Measurements from ENCODE around the gene SPAST. TPM values are rescaled to one million over a fixed set of nuclear protein-coding genes. Genes with fewer than 3 reads are reported as not detected.
A peak's percentile ranks its signal among the peaks of the same experiment; 100 is the strongest.
"Not testable (repeated sequence)": the region's sequence is repeated elsewhere in the genome, so short reads cannot be mapped to it uniquely, and the experiment has no call there.

SPAST gene
- total RNA-seq, 1 donor from 2014 or later, result 43.6 TPM

DNA sequence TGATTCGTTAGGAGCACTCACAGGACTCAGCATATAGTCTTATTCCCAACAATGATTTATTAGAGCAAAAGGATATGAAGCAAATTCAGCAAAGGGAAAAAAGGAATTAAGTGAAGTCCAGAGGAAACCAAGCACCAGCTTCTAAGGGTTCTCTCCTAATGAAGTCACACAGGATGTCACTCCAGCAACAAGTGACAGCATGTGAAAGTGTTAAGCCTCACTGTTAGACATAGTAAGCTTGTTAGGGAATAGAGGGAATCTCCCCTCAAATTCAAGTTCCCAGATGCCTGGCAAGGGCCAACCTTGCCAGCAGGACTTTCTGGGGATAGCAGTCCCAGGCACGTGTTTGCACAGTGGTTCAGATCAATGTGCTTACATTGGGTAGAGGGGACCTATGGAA is 97.9 kb downstream of the SPAST start:
- no peak overlapping the region for H3K4me3 Mint-ChIP-seq
- no peaks in the 10 kb centered on the region for H3K36me3 ChIP-seq
- H3K27ac Mint-ChIP-seq, result no peak overlapping the region
- H3K27me3 Mint-ChIP-seq (ENCODE audit: insufficient read depth, low read depth), result no peaks in the 10 kb centered on the region
- peaks cover 3% of the 10 kb centered on the region for H3K4me1 Mint-ChIP-seq
- peaks cover 6% of the 10 kb centered on the region for H3K4me1 ChIP-seq
- peaks cover 7% of the 10 kb centered on the region for H3K9me3 Mint-ChIP-seq
- H3K4me2 ChIP-seq, result no peak overlapping the region
- H3K27me3 ChIP-seq, result no peaks in the 10 kb centered on the region
- peaks cover 9% of the 10 kb centered on the region for H3K36me3 Mint-ChIP-seq
- peaks cover 20% of the 10 kb centered on the region for H3K79me2 ChIP-seq (ENCODE audit: low read depth)
- H3K9me3 ChIP-seq (ENCODE audit: low read depth), result no peaks in the 10 kb centered on the region
- H3K9ac ChIP-seq, result no peak overlapping the region
- TF ChIP-seq EZH2phosphoT487 (IDR thresholded peaks at IDR 0.05), result no peak
- no peak for TF ChIP-seq EZH2 (IDR thresholded peaks at IDR 0.05)
- TF ChIP-seq, protein P1, sequence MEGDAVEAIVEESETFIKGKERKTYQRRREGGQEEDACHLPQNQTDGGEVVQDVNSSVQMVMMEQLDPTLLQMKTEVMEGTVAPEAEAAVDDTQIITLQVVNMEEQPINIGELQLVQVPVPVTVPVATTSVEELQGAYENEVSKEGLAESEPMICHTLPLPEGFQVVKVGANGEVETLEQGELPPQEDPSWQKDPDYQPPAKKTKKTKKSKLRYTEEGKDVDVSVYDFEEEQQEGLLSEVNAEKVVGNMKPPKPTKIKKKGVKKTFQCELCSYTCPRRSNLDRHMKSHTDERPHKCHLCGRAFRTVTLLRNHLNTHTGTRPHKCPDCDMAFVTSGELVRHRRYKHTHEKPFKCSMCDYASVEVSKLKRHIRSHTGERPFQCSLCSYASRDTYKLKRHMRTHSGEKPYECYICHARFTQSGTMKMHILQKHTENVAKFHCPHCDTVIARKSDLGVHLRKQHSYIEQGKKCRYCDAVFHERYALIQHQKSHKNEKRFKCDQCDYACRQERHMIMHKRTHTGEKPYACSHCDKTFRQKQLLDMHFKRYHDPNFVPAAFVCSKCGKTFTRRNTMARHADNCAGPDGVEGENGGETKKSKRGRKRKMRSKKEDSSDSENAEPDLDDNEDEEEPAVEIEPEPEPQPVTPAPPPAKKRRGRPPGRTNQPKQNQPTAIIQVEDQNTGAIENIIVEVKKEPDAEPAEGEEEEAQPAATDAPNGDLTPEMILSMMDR (IDR thresholded peaks at IDR 0.05), result no peak
- no peak for DNase-seq (ENCODE audit: low spot score)
- no peaks in the 10 kb centered on the region for H4K20me1 ChIP-seq (ENCODE audit: low read depth)
- H3K4me3 ChIP-seq, result no peak overlapping the region
- H3K27ac ChIP-seq, result no peak overlapping the region
- peaks cover 14% of the 10 kb centered on the region for H3F3A ChIP-seq (ENCODE audit: low read depth)
- H2AFZ ChIP-seq (replicated peaks), result no peak overlapping the region

DNA sequence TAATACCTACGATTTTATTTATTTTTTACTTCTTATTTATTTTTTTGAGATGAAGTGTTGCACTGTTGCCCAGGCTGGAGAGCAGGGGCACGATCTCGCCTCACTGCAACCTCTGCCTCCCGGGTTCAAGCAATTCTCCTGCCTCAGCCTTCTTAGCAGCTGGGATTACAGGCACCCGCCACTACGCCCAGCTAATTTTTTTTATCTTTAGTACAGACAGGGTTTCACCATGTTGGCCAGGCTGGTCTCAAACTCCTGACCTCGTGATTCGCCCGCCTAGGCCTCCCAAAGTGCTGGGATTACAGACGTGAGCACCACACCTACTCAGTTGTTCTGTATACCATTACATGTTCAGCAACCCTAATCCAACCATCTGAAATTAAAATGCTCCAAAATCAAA is 100.9 kb downstream of the SPAST start:
- Histone ChIP-seq H3K79me2 (ENCODE audit: low read depth) (peaks cover 49% of the 10 kb centered on the region), H3K4me3 (peak overlapping the region; percentile 78), H3K4me1 (peaks cover 12% of the 10 kb centered on the region), H3K4me2 (peak overlapping the region; percentile 91)
- H3K27me3 Mint-ChIP-seq (ENCODE audit: insufficient read depth, low read depth); DNase-seq (ENCODE audit: low spot score); H4K20me1 ChIP-seq (ENCODE audit: low read depth); H3F3A ChIP-seq (ENCODE audit: low read depth); H3K9ac ChIP-seq; H3K27ac Mint-ChIP-seq; H2AFZ ChIP-seq (replicated peaks); H3K27me3 ChIP-seq; H3K9me3 Mint-ChIP-seq; H3K27ac ChIP-seq; H3K9me3 ChIP-seq (ENCODE audit: low read depth); H3K36me3 ChIP-seq: not testable (repeated sequence)
- Mint-ChIP-seq H3K4me3 (peak overlapping the region; percentile 96), H3K36me3 (peaks cover 11% of the 10 kb centered on the region), H3K4me1 (peaks cover 19% of the 10 kb centered on the region)

DNA sequence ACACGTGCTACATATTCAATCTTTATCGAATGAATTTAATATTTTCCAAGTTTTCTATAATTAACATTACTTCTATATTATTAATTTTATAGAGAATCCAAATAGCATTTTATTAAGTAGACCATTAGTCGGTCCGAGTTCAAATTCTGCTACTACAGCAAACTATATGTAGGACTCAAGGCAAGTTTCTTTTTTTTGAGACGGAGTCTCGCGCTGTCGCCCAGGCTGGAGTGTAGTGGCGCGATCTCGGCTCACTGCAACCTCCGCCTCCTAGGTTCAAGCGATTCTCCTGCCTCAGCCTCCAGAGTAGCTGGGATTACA is 101.6 kb downstream of the SPAST start:
- not testable (repeated sequence) for H3K9me3 Mint-ChIP-seq; H3K9ac ChIP-seq; H3K36me3 Mint-ChIP-seq; H3K27ac ChIP-seq; DNase-seq (ENCODE audit: low spot score); H3K9me3 ChIP-seq (ENCODE audit: low read depth); H3F3A ChIP-seq (ENCODE audit: low read depth); H3K27me3 Mint-ChIP-seq (ENCODE audit: insufficient read depth, low read depth); H3K36me3 ChIP-seq; H4K20me1 ChIP-seq (ENCODE audit: low read depth); H3K27me3 ChIP-seq
- peaks cover 12% of the 10 kb centered on the region for H3K4me1 ChIP-seq
- H2AFZ ChIP-seq (replicated peaks), result peak overlapping the region; percentile 86
- H3K4me3 ChIP-seq, result peak overlapping the region; percentile 78
- Mint-ChIP-seq H3K27ac (peak overlapping the region; percentile 98), H3K4me1 (peaks cover 19% of the 10 kb centered on the region), H3K4me3 (peak overlapping the region; percentile 96)
- peaks cover 56% of the 10 kb centered on the region for H3K79me2 ChIP-seq (ENCODE audit: low read depth)
- H3K4me2 ChIP-seq, result peak overlapping the region; percentile 91

DNA sequence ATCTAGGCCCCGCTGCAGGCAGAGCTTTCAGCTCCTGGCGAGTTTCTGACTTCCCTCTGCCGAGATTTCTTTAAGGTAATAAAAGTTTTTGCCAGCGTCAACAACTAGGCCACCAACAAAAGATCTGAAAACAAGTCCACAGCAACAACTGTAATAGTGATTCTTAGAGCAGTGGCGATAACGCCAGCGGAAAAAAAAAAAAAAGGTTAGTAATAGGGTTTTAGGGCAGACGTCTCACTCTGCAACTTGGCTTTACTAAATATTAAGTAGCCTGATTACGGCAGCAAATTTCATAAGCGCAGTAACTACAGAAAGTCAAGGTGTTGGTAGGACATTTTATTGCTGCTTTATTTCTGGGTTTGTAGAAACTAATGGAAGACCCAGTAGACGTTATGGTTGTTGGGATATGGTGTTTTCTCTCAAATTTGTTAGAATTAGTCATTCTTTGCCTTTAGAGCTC is 102.8 kb downstream of the SPAST start:
- Histone ChIP-seq H3K4me1 (peaks cover 12% of the 10 kb centered on the region), H3F3A (ENCODE audit: low read depth) (peaks cover 6% of the 10 kb centered on the region), H2AFZ (replicated peaks) (peak overlapping the region; percentile 23), H4K20me1 (ENCODE audit: low read depth) (peaks cover 6% of the 10 kb centered on the region), H3K36me3 (peaks cover 4% of the 10 kb centered on the region), H3K27me3 (no peaks in the 10 kb centered on the region), H3K9ac (peak overlapping the region; percentile 86), H3K27ac (peak overlapping the region; percentile 5), H3K9me3 (ENCODE audit: low read depth) (no peaks in the 10 kb centered on the region), H3K4me3 (peak overlapping the region; percentile 78), H3K4me2 (peak overlapping the region; percentile 91), H3K79me2 (ENCODE audit: low read depth) (peaks cover 58% of the 10 kb centered on the region)
- H3K4me1 Mint-ChIP-seq, result peaks cover 19% of the 10 kb centered on the region
- no peak for TF ChIP-seq EZH2phosphoT487 (IDR thresholded peaks at IDR 0.05)
- TF ChIP-seq, protein P1 (IDR thresholded peaks at IDR 0.05), result no peak
- TF ChIP-seq EZH2 (IDR thresholded peaks at IDR 0.05), result no peak
- H3K4me3 Mint-ChIP-seq, result peak overlapping the region; percentile 96
- H3K9me3 Mint-ChIP-seq, result no peaks in the 10 kb centered on the region
- H3K27me3 Mint-ChIP-seq (ENCODE audit: insufficient read depth, low read depth), result no peaks in the 10 kb centered on the region
- H3K36me3 Mint-ChIP-seq, result peaks cover 6% of the 10 kb centered on the region
- peak overlapping the region; percentile 88 for H3K27ac Mint-ChIP-seq
- no peak for DNase-seq (ENCODE audit: low spot score)

All from neural progenitor cell (in vitro differentiated cells).